ENCODE data around the gene IFNA4.

The IFNA4 gene

DNA sequence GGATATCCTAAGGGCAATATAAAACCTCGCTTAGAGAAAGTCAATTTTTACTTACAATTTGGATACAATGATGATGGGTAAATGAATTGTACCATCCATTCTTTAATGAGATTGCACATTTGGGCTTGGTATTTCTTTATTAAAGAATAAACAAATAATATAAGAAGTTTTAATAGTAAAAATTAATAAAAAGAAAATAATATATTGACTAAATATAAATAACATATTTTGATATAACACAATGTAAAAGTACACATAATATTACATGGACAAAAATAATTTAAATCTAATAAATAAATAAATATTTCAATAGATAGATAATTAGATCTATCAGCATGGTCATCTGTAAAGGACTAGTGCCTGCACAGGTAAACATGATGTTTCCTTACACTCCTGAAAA, 21.9 kb downstream of the IFNA4 start:
- no peak for DNase-seq

DNA sequence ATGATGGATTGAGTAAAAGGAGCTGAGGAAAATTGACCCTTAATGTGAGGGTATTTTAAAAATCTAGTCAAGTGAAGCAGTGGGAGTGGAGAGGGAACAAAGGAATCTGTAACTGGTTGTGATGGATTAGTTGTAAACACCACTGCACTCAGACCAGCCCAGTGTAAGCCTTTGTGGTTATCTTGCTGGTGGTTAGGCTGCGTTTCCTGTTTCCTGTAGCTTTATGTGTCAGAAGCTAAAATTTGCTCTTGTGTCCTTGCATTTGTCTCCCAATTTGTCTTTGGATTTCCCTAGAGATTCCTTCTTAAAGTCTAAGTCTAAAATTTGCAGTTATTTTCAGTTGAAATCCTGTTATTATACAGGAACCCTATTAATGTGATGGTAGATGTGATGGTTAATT, 27.2 kb downstream of the IFNA4 start:
- no peak for DNase-seq

DNA sequence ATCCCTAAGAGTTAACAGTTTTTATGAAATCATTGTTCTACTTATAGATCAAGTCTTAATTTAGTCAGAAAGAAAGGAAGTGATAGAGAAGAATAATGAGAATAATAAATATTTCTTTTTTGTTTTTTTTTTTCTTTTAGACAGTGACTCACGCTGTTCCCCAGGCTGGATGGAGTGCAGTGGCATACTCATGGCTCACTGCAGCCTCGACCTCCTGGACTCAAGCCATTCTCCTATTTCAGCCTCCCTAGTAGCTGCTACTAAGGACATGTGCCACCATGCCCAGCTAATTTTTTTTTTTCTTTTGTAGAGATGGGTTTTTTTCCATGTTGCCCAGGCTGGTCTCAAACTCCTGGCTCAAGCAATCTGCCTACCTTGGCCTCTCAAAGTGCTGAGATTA, 31.9 kb downstream of the IFNA4 start:
- DNase-seq: no peak

DNA sequence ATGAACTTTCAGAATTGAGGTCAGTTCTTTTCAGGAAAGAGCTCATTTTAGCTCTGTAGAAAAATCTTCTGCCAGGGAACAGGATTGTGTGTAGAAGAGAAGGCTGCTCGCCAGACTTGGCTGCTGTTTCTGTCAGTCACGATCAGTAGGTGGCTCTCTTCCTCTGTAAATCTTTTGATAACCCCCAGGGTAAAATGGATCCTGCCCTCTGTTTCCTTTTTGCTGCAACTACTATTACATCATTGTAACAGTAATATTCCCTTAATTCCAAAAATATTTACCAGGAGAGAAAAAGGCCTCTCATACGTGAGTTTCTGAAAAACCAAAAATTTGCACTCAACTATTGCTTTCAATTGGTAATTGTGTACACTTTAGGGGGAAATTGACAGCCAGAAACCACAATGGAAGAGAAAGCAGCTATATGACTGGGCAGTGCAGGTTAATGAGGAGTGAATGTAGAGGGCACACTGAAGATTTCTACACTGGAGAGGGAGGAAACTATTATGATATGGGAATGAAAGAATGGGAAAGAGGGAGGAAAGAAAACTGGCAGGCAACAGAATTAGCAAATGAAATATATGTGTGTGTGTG, 33.3 kb downstream of the IFNA4 start:
- no peak for DNase-seq

DNA sequence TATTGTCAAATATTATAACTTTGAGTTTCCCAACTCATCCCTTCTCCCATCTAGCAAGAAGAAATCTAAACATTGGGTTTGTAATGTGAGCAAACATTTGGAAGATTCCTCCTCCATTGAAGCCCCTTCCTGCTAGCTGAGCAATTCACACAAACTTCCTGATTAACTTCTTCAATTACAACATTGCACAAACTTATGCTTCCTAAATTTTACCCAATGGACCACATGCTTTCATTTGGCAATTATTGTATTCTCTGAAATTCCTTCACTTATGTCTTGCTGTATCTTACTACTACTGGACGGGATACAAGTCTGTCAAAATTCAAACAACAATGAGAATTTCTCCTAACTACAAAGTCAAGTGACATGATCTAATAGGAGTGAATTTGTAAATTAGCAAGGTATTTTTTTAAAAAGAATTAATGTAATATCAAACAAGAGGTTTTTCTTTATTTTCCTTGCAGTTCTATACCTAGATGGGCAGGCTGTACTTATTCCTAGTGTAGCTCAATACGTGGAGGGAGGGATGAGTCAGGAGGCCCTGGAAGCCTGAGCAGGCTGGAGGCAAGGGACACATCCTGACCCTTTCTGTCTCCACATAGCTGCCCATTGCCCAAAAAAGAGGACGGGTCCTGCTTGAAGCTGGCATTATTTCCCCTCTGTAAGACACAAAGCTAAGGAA, 33.9 kb downstream of the IFNA4 start:
- DNase-seq: no peak

DNA sequence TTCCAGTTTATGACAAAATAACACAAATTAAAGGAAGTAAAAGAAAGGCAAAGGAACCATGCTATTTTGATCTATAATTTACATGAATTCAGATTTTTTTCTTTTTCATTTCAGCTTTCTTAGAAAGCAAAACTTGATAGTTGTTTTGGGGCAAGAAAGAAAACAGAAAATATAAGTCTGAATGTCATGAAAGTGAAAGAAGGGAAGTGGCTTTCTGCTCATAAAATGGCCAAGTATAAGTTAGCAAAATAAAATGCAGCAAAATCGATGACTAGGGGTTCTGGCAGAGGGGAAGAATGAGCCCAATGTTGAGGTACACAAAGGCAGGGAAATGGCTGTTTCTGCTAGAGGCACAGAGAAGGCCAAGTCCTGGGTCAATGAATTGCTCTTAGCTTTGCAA, 42.8 kb downstream of the IFNA4 start:
- no peak for DNase-seq

DNA sequence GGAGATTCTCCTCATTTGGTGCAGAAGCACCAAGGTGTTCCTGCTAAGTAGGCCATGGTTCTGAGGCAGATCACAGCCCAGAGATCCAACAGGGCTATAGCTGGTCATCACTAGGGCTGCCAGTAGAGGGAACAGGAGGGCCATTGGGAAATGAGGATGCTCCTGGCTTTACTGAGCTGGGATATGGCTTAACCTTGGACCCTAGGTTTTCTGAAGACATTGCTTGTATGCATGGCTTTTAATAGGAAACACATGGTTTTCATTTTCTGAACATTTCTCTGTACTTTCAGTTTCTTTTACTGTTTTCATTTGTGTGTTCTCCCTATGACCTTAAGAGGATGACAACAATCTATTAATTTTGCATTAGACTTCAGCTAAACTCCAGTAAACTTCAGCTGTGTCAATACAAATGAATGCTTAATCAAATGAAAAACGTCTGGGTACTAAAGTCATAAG, 45.9 kb downstream of the IFNA4 start, which contains the start of gene IFNW1:
Gene IFNW1, minus strand, starts transcription at position 406 of the 456 bp plus-strand sequence. Its CDS starts 262 bp downstream, at position 144.
- DNase-seq: no peak

DNA sequence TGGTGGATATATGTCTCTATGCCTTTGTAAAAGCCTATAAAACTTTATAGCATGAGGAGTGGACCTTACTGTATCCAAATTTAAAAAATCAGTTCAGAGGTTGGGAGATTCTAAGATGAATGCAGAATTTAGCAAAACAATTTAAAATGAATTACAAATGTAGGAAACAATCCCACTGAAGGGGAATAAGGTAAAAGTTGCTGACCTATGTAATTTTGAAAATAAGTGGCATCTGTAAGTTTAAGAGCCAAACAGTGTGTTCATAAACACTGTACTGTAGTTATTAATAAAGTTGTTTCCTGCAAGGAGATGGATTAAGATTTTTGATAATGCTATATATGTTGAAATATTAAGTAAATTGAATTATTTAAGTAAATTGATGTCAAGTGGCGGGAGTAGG, 50.4 kb downstream of the IFNA4 start:
- DNase-seq: no peak

Data from NCI-H146 (cell line).